Liver (tissue), 9 donors: ENCODE measurements around the gene PPP1R1B. TPM values are rescaled to one million over a fixed set of nuclear protein-coding genes. Genes with fewer than 3 reads are reported as not detected.
A peak's percentile ranks its signal among the peaks of the same experiment; 100 is the strongest.

ENCODE experiments used
- DNase-seq: peaks from one replicate; pipeline ENCODE4 v3.0.0-alpha.2; 2017; ENCODE audit warnings: low spot score
- H3K27ac ChIP-seq, 2 donors: one replicate each; pipeline ENCODE4 v1.7.0; 2013; ENCODE audit warnings: inconsistent platforms in 2 of 2, low read length in 2 of 2, control low read depth in 1 of 2, low read depth in 1 of 2, mild to moderate bottlenecking in 1 of 2
- H3K27me3 ChIP-seq, 4 donors: one replicate each; pipeline versions ENCODE4 v1.6.1 to v1.7.0; 2013; ENCODE audit warnings: low read length in 3 of 4, inconsistent platforms in 1 of 4, mild to moderate bottlenecking in 1 of 4, moderate library complexity in 1 of 4; ENCODE audit not compliant: control insufficient read depth in 4 of 4, insufficient read depth in 4 of 4
- H3K36me3 ChIP-seq, 4 donors: one replicate each; pipeline versions ENCODE4 v1.6.1 to v1.7.0; 2013; ENCODE audit warnings: low read length in 3 of 4, mild to moderate bottlenecking in 3 of 4, low read depth in 1 of 4, moderate library complexity in 1 of 4; ENCODE audit not compliant: control insufficient read depth in 4 of 4, insufficient read depth in 3 of 4
- H3K4me1 ChIP-seq, 4 donors: one replicate each; pipeline versions ENCODE4 v1.6.1 to v1.7.0; 2013; ENCODE audit warnings: low read length in 3 of 4, mild to moderate bottlenecking in 3 of 4, moderate library complexity in 1 of 4; ENCODE audit not compliant: control insufficient read depth in 4 of 4, insufficient read depth in 4 of 4
- H3K4me3 ChIP-seq, 3 donors: one replicate each; pipeline versions ENCODE4 v1.6.1 to v1.7.0; 2013; ENCODE audit warnings: low read length in 3 of 3, control low read depth in 1 of 3, low read depth in 1 of 3, mild to moderate bottlenecking in 1 of 3
- H3K9ac ChIP-seq, 2 donors: one replicate each; pipeline ENCODE4 v1.7.0; 2013; ENCODE audit warnings: low read length in 2 of 2, mild to moderate bottlenecking in 2 of 2, moderate library complexity in 2 of 2, control low read depth in 1 of 2, low read depth in 1 of 2
- H3K9me3 ChIP-seq, 4 donors: one replicate each; pipeline versions ENCODE4 v1.6.1 to v1.7.0; 2013; ENCODE audit warnings: low read length in 3 of 4; ENCODE audit not compliant: control insufficient read depth in 4 of 4
- EGR1 ChIP-seq, 2 donors: IDR thresholded peaks; 2 replicates each; pipeline ENCODE4 v1.6.1; 2016 to 2018; ENCODE audit warnings: antibody characterized with exemption in 2 of 2, low read depth in 2 of 2
- FOXA2 ChIP-seq: IDR thresholded peaks from 2 replicates; pipeline ENCODE4 v1.6.1; 2016; ENCODE audit warnings: antibody characterized with exemption
- GABPA ChIP-seq, 2 donors: IDR thresholded peaks in 1 of 2; conservative IDR thresholded peaks in 1 of 2; 2 replicates each; pipeline ENCODE4 v1.6.1; 2016; ENCODE audit warnings: antibody characterized with exemption in 2 of 2, mild to moderate bottlenecking in 1 of 2, moderate library complexity in 1 of 2
- HNF4A ChIP-seq, 2 donors: conservative IDR thresholded peaks; 2 replicates each; pipeline ENCODE4 v1.6.1; 2016; ENCODE audit warnings: antibody characterized with exemption in 2 of 2, mild to moderate bottlenecking in 2 of 2
- JUND ChIP-seq, 2 donors: IDR thresholded peaks; 2 replicates each; pipeline ENCODE4 v1.6.1; 2016; ENCODE audit warnings: antibody characterized with exemption in 2 of 2
- NR2F2 ChIP-seq: IDR thresholded peaks from 2 replicates; pipeline ENCODE4 v1.6.1; 2016; ENCODE audit warnings: antibody characterized with exemption
- RAD21 ChIP-seq, 2 donors: IDR thresholded peaks; 2 replicates each; pipeline ENCODE4 v1.6.1; 2016; ENCODE audit warnings: antibody characterized with exemption in 2 of 2, mild to moderate bottlenecking in 2 of 2
- RXRA ChIP-seq, 2 donors: IDR thresholded peaks; 2 replicates each; pipeline ENCODE4 v1.6.1; 2017 to 2018; ENCODE audit warnings: antibody characterized with exemption in 2 of 2, mild to moderate bottlenecking in 1 of 2
- SP1 ChIP-seq: IDR thresholded peaks from 2 replicates; pipeline ENCODE4 v1.6.1; 2018; ENCODE audit warnings: antibody characterized with exemption, mild to moderate bottlenecking
- TAF1 ChIP-seq: conservative IDR thresholded peaks from 2 replicates; pipeline ENCODE4 v1.6.1; 2016; ENCODE audit warnings: antibody characterized with exemption, mild to moderate bottlenecking
- YY1 ChIP-seq: IDR thresholded peaks from 2 replicates; pipeline ENCODE4 v1.6.1; 2016; ENCODE audit warnings: antibody characterized with exemption, mild to moderate bottlenecking
- WGBS: extraction: QIAGEN DNeasy Blood & Tissue Kit; methylation state at CpG from one replicate; pipeline ENCODE4 v1.1.7; 2013; 5-methylcytosine and 5-hydroxymethylcytosine counted together
- polyA plus RNA-seq, 2 donors: library from polyadenylated mRNA; stranded (reverse) in 1 of 2; unstranded in 1 of 2; fragments of 200-250 nt in 1 of 2; fragments of >200 nt in 1 of 2; fragmentation: Nextera tagmentation in 1 of 2; extraction: Ambion mirVana in 1 of 2; gene quantifications; one replicate each; pipeline versions ENCODE4 v1.2.1 to v1.2.3, GENCODE V29; 2013 to 2015
- total RNA-seq, 2 donors: library from RNA; depleted of rRNA; stranded (reverse); fragments of >200 nt; gene quantifications; one replicate each; pipeline ENCODE4 v1.2.3, GENCODE V29; 2014
- TF ChIP-seq, protein P1 (sequence below): fragments of 150-350 bp; IDR thresholded peaks from 2 replicates; pipeline ENCODE4 v1.5.1; 2017; ENCODE audit warnings: improper control_type of control experiment, low read depth, low read length; ENCODE audit not compliant: missing input control
- TF ChIP-seq, protein P2 (sequence below): IDR thresholded peaks from 2 replicates; pipeline ENCODE4 v1.6.1; 2016; ENCODE audit warnings: antibody characterized with exemption
- TF ChIP-seq, protein P3 (sequence below): IDR thresholded peaks from 2 replicates; pipeline ENCODE4 v1.6.1; 2016; ENCODE audit warnings: antibody characterized with exemption, mild to moderate bottlenecking
- TF ChIP-seq, protein P4 (sequence below): IDR thresholded peaks from 2 replicates; pipeline ENCODE4 v1.6.1; 2016; ENCODE audit warnings: antibody characterized with exemption
- TF ChIP-seq, protein P5 (sequence below): IDR thresholded peaks from 2 replicates; pipeline ENCODE4 v1.6.1; 2016; ENCODE audit warnings: antibody characterized with exemption
- donor health status: healthy.
- donor health status: healthy.
- donor health status: healthy.
- donor health status: healthy.
- donor health status: healthy.

Gene PPP1R1B
- total and polyA plus RNA-seq, 4 donors, result 0.14 TPM; not detected in 3

DNA sequence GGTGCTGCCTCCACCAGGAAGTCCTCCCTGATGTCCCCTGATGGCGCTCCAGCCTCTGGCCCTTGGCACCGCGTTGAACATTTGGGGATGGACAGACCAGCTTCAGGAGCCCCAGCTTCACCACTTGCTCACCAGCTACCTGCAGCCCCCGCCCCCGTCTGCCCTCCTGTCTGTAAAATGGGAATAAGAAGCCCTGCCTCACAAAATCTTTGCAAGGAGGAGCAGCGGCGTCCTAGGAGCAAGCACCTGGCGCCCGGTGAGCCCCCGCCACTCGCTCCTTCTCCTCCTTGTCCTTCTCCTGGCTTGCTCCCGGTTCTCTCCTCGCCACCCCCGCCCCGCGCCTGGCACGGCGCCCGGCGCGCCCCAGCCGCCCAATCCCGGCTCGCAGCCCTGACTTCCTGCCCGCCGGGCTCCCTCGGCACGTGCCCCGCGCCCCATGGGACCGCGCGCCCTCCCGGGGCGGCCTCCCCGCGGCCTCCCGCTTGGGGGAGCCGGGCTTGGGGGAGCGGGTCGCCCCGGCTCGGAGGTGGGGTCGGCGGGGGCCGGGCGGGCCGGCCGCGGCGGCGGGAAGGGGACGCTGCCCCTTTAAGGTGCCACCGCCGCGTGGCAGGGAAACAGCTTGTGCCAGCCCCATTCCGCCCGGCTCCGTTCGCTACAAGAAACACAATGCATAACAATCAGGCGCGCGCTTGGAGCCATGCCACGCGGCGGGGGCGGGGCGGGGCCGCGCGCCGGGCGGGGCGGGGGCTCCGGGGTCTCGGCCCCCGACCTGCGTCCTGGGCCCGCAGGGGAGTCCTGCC, 9.1 kb upstream of the PPP1R1B start:
- H3K4me1 ChIP-seq, result peaks cover 0 to 16% (median 8%) of the 10 kb centered on the region in 4 donors
- no peak for DNase-seq
- H3K4me3 ChIP-seq, result peak overlapping the region in 1 of 3 donors; percentile 72
- WGBS, result 4% methylated on average over 79 of the region's 79 CpGs
- no peaks in the 10 kb centered on the region for H3K36me3 ChIP-seq
- no peaks in the 10 kb centered on the region for H3K9me3 ChIP-seq
- TF ChIP-seq, protein P1, sequence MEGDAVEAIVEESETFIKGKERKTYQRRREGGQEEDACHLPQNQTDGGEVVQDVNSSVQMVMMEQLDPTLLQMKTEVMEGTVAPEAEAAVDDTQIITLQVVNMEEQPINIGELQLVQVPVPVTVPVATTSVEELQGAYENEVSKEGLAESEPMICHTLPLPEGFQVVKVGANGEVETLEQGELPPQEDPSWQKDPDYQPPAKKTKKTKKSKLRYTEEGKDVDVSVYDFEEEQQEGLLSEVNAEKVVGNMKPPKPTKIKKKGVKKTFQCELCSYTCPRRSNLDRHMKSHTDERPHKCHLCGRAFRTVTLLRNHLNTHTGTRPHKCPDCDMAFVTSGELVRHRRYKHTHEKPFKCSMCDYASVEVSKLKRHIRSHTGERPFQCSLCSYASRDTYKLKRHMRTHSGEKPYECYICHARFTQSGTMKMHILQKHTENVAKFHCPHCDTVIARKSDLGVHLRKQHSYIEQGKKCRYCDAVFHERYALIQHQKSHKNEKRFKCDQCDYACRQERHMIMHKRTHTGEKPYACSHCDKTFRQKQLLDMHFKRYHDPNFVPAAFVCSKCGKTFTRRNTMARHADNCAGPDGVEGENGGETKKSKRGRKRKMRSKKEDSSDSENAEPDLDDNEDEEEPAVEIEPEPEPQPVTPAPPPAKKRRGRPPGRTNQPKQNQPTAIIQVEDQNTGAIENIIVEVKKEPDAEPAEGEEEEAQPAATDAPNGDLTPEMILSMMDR, result no peak
- TF ChIP-seq GABPA (IDR thresholded peaks at IDR 0.05 in 1 of 2, conservative IDR thresholded peaks at IDR 0.05 in 1 of 2), result no peak
- no peak overlapping the region for H3K9ac ChIP-seq
- peaks cover 0 to 2% (median 0%) of the 10 kb centered on the region in 4 donors for H3K27me3 ChIP-seq
- H3K27ac ChIP-seq, result no peak overlapping the region

DNA sequence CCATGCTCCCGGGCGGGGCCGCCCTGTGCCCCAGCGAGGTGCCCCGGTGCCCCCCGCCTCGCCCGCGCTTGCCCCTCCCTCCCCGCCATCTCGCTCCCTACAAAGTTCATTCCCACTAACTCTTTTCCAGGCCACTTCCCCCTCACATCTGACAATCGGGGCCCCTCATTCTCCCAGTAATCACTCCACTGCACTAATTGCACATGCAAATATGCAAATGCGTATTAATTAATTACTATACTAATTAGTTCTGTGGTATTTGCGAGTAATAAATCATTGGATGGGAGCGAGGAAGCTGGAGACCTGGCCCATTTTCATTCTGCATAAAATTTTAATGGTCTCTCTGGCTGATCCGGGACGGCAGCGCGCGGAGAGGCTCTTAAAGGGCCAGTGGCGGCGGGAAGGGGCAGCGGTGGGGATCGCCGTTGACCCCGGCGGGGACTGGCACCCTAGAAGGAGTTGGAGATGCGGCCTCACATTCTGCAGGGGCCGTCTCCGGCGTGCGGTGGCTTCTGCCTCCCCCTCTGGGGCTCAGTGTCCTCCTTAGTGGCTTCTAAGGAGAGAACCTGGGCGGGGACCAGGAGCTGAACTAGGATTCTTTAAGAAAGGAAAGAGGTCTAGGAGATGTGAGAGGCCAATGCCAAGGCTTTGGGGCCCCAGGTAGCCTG, 8.4 kb upstream of the PPP1R1B start:
- TF ChIP-seq, protein P2, sequence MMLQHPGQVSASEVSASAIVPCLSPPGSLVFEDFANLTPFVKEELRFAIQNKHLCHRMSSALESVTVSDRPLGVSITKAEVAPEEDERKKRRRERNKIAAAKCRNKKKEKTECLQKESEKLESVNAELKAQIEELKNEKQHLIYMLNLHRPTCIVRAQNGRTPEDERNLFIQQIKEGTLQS, result no peak
- Histone ChIP-seq H3K4me3 (peak overlapping the region in 2 of 3 donors; percentile 53 to 72), H3K9ac (no peak overlapping the region), H3K36me3 (no peaks in the 10 kb centered on the region), H3K27me3 (no peaks in the 10 kb centered on the region), H3K27ac (no peak overlapping the region), H3K9me3 (no peaks in the 10 kb centered on the region), H3K4me1 (peaks cover 2 to 19% (median 8%) of the 10 kb centered on the region in 4 donors)
- no peak for DNase-seq
- WGBS, result 3% methylated on average over 33 of the region's 33 CpGs

DNA sequence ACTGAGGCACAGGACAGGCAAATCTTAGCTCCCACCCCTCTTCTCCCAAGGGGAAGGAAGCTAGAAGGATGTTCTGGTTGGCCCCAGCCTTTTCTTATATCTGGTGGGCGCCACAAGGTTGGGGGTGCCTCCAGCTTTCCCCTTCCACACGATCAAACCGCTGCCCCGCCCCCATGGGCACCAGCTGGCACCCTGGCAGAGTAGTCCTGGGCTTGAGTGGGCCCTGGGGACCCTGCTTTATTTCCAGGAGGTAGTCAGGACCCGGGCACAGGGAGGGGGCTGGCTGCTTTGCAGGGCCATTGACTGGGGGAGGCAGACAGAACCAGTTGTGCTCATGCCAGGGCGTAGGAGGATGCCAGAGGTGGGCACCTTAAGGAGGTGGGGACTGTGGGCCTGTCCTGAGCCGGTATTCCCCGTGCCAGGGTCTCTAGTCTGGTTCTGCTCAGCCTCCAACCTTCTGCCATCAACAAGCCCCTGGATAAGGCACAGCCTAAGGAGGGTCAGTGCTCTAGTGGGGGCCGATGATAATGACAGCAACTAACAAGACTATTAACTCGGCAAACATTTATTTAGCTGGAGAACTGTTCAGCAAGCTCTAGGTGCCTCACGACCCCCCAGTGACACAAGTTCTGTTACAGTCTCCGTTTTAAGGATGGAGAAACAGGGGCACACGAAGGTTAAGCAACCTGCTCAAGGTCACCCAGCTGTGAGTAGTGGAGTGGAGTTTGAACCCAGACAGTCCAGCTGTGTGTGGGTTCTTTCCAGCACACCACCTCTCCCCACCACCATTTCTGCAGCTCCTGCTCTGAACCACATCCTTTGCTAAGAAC, 7.6 kb upstream of the PPP1R1B start:
- 34% methylated on average over 13 of the region's 13 CpGs for WGBS
- peaks cover 2 to 20% (median 8%) of the 10 kb centered on the region in 4 donors for H3K4me1 ChIP-seq
- no peaks in the 10 kb centered on the region for H3K27me3 ChIP-seq
- H3K27ac ChIP-seq, result no peak overlapping the region
- H3K9ac ChIP-seq, result no peak overlapping the region
- DNase-seq, result no peak
- no peaks in the 10 kb centered on the region for H3K9me3 ChIP-seq
- H3K36me3 ChIP-seq, result no peaks in the 10 kb centered on the region
- H3K4me3 ChIP-seq, result no peak overlapping the region
- TF ChIP-seq RXRA (IDR thresholded peaks at IDR 0.05) (no peak), TAF1 (no peak), YY1 (no peak), SP1 (no peak), FOXA2 (no peak), RAD21 (IDR thresholded peaks at IDR 0.05) (no peak), EGR1 (IDR thresholded peaks at IDR 0.05; ENCODE audit: low read depth in 2 of 2) (no peak), GABPA (IDR thresholded peaks at IDR 0.05 in 1 of 2, conservative IDR thresholded peaks at IDR 0.05 in 1 of 2) (no peak), NR2F2 (no peak), JUND (IDR thresholded peaks at IDR 0.05) (no peak), HNF4A (conservative IDR thresholded peaks at IDR 0.05) (no peak)
- TF ChIP-seq, protein P3, sequence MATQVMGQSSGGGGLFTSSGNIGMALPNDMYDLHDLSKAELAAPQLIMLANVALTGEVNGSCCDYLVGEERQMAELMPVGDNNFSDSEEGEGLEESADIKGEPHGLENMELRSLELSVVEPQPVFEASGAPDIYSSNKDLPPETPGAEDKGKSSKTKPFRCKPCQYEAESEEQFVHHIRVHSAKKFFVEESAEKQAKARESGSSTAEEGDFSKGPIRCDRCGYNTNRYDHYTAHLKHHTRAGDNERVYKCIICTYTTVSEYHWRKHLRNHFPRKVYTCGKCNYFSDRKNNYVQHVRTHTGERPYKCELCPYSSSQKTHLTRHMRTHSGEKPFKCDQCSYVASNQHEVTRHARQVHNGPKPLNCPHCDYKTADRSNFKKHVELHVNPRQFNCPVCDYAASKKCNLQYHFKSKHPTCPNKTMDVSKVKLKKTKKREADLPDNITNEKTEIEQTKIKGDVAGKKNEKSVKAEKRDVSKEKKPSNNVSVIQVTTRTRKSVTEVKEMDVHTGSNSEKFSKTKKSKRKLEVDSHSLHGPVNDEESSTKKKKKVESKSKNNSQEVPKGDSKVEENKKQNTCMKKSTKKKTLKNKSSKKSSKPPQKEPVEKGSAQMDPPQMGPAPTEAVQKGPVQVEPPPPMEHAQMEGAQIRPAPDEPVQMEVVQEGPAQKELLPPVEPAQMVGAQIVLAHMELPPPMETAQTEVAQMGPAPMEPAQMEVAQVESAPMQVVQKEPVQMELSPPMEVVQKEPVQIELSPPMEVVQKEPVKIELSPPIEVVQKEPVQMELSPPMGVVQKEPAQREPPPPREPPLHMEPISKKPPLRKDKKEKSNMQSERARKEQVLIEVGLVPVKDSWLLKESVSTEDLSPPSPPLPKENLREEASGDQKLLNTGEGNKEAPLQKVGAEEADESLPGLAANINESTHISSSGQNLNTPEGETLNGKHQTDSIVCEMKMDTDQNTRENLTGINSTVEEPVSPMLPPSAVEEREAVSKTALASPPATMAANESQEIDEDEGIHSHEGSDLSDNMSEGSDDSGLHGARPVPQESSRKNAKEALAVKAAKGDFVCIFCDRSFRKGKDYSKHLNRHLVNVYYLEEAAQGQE, result no peak
- TF ChIP-seq, protein P4, sequence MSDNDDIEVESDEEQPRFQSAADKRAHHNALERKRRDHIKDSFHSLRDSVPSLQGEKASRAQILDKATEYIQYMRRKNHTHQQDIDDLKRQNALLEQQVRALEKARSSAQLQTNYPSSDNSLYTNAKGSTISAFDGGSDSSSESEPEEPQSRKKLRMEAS, result no peak
- TF ChIP-seq, protein P2, result no peak
- TF ChIP-seq, protein P5, sequence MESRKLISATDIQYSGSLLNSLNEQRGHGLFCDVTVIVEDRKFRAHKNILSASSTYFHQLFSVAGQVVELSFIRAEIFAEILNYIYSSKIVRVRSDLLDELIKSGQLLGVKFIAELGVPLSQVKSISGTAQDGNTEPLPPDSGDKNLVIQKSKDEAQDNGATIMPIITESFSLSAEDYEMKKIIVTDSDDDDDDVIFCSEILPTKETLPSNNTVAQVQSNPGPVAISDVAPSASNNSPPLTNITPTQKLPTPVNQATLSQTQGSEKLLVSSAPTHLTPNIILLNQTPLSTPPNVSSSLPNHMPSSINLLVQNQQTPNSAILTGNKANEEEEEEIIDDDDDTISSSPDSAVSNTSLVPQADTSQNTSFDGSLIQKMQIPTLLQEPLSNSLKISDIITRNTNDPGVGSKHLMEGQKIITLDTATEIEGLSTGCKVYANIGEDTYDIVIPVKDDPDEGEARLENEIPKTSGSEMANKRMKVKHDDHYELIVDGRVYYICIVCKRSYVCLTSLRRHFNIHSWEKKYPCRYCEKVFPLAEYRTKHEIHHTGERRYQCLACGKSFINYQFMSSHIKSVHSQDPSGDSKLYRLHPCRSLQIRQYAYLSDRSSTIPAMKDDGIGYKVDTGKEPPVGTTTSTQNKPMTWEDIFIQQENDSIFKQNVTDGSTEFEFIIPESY, result no peak
